GM12865 (cell line): ENCODE data around the gene KDELR3.

Experiments used
- DNase-seq: peaks from one replicate; pipeline ENCODE4 v3.0.0; 2010; ENCODE audit warnings: low read depth
- H3K4me3 ChIP-seq: 2 replicates; pipeline ENCODE4 v1.5.1; 2011; ENCODE audit warnings: mild to moderate bottlenecking, low read depth, low read length, control low read depth
- TF ChIP-seq, protein P1 (sequence below): IDR thresholded peaks from 2 replicates; pipeline ENCODE4 v1.5.1; 2011; ENCODE audit warnings: low read length, control low read depth, low read depth, inconsistent platforms; ENCODE audit not compliant: insufficient read depth; ENCODE audit errors: missing control alignments

Gene KDELR3

DNA sequence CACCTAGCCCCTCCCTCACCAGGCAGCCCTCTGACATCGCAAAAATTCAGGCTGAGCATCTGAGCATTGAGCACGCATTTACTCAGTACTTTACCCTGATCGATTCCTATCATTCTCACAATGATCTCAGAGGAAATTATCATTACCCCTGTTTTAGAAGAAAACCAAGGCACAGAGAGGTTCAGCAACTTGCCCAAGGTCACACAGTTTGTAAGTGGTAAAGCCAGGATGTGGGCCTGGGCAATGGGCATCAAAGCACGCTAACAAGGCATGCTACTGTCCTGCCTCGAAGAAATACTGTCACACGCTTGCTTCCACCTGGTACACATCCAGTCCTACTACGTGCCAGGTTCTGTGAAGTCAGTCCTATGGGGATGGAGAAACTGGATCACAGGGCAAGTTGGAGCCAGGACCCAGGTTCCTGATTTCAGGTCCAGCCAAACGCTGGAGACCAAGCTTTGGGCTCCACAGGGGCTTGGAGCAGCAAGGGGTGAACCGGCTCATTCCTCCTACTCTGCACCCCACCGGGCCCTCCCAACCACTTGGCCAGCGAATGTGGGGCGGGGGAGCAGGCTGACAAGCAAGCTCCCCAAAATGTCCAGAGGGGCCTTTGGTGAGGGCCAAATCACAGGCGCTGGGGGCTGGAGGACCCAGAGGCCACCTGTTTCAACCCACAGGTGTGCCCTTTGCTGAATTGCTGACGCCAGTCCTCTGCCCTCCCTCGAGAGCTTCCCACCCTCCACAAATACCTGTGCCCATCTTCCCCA is 31.1 kb upstream of the KDELR3 start:
- TF ChIP-seq, protein P1, sequence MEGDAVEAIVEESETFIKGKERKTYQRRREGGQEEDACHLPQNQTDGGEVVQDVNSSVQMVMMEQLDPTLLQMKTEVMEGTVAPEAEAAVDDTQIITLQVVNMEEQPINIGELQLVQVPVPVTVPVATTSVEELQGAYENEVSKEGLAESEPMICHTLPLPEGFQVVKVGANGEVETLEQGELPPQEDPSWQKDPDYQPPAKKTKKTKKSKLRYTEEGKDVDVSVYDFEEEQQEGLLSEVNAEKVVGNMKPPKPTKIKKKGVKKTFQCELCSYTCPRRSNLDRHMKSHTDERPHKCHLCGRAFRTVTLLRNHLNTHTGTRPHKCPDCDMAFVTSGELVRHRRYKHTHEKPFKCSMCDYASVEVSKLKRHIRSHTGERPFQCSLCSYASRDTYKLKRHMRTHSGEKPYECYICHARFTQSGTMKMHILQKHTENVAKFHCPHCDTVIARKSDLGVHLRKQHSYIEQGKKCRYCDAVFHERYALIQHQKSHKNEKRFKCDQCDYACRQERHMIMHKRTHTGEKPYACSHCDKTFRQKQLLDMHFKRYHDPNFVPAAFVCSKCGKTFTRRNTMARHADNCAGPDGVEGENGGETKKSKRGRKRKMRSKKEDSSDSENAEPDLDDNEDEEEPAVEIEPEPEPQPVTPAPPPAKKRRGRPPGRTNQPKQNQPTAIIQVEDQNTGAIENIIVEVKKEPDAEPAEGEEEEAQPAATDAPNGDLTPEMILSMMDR, result no peak
- DNase-seq, result no peak
- H3K4me3 ChIP-seq, result no peak overlapping the region

DNA sequence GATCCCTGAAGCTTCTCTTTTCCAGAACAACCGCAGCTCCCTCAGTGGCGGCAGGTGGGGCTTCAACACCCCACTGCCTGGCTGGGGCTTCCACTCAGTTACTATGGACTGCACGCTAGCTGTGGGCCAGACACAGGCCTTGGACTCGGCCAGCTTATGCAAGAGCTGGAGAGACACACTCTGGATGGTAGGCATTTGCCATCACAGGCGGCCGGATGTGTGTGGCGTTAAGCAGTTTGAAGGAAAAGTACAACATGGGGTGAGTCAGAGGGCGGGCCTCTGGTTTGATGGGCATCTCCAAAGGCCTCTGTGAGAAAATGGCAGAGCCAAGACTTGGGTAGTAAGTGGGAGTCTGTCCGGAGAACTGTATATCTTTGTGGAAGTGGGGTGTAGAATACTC is 30.5 kb upstream of the KDELR3 start:
- DNase-seq, result no peak
- H3K4me3 ChIP-seq, result no peak overlapping the region
- TF ChIP-seq, protein P1, result no peak

DNA sequence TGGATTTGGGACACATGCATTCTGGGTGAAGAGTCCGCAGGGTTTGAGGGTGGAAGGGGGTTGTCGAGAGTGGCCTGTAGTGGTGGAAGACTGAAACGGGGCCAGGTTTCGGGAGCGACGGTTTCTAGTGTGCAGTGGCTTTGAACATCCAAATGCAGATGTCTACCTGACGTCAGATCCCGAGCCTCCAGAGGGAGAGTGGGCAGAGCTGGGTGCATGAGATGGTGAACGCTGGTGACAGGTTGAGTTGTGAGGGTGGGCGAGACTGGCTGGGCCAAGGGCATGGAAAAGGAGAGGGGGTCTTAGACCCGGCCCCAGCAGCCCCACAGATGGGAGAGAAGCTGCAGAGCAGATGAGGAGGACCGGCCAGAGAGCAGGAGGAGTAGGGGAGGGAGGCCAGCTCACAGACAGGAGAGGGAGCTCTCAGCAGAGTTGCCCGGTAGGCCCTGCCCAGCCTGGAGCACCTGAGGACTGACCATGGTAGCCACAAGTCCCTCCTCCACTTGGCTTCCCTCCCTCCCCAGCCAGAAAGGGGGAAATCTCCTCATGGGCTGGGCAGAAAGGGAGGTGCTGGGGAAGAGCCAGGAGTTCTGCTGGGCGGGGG is 27.0 kb upstream of the KDELR3 start:
- no peak overlapping the region for H3K4me3 ChIP-seq
- DNase-seq, result no peak
- TF ChIP-seq, protein P1, result no peak

- TF ChIP-seq, protein P1, result no peak
- H3K4me3 ChIP-seq, result no peak overlapping the region
- DNase-seq, result no peak
Observed at GRCh38 chr22:38441620-38442287, 26.1 kb upstream of the KDELR3 start.

DNA sequence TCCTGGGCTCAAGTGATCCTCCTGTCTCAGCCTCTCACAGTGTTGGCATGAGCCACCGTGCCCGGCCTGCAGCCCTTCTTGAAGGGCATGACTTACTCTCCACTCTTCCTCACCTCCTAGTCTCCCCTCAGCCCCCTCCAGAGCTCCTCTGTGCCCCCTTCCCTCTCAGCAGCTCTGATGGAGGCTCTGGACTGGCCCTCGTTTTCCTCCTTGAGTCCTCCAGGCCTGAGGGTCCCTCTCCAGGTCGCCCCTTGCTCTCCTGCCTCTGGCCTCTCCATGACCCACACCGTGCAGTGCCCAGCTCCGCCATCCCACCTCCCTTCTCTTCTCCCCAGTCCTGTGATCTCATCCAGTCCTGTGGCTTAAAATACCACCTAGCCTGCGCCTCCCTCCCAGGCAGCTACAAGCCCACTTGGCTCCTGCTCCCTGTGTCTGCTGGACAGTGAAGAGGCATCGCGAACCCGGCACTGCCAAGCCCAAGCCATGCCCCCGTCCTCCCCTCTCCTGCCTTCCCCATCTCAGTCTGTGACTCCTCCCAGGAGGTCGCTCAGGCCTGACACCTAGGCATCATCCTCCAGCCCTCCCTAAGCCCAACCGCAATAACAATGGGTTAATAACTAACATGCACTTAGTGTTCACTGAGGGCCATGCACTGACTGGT is 24.8 kb upstream of the KDELR3 start:
- DNase-seq, result no peak
- no peak overlapping the region for H3K4me3 ChIP-seq
- TF ChIP-seq, protein P1, result no peak

DNA sequence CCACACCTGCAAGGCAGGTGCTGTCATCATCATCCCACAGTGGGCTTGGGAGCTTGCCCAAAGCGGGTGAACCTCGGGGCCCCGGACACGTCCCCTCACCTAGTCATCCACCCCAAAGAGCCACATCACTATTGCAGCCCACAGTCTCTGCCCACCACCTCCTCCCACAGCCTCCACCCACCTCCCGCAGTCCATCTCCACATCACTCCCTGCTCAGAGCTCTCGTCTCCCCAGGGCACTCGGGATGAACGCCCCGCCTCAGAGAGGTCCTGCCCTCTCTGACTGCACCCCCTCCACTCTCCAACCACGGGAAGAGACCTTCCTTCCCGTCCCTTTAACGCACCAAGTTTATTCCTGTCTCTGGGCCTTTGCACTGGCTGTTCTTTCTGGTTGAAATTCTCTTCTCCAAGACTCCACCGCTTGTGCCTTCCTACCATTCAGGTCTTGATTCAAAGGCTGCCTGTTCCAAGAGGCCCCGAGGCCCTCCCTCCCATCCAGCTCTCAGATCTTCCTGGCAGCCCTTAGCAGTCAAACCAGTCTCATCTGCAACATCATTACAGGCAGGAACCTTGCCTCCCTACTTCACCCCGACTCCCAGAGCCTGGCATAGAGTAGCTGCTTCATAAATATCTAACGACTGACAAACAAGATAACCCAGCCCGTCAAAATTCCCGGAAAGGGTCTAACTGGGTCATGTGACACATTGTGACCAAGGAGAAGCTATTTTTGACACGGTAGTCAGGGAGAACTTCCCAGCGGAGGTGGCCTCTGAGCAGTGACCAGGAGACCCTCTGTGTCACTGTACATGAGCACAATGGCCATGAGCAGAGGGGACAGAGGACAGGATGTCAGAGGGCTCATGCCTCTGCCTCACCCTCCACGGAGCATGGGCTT is 24.0 kb upstream of the KDELR3 start:
- no peak overlapping the region for H3K4me3 ChIP-seq
- no peak for DNase-seq
- TF ChIP-seq, protein P1, result no peak
